Measurements from ENCODE around the gene RAD51D.

The RAD51D gene

GRCh38 chr17:35089586-35090296 lies 29.9 kb downstream of the RAD51D start:
- no peak for DNase-seq

GRCh38 chr17:35088881-35089585 lies 30.6 kb downstream of the RAD51D start:
- peak; percentile 94 for DNase-seq

- peak; percentile 60 for DNase-seq
Measured at GRCh38 chr17:35088356-35088880, 31.2 kb downstream of the RAD51D start.

- DNase-seq: no peak
Measured at GRCh38 chr17:35087731-35088355, 31.8 kb downstream of the RAD51D start.

GRCh38 chr17:35086931-35087573 lies 32.6 kb downstream of the RAD51D start:
- DNase-seq: no peak

GRCh38 chr17:35086164-35086563 lies 33.5 kb downstream of the RAD51D start:
- DNase-seq: no peak

GRCh38 chr17:35084987-35085386 lies 34.7 kb downstream of the RAD51D start:
- DNase-seq: no peak

- DNase-seq: no peak
Measured at GRCh38 chr17:35083071-35083470, 36.6 kb downstream of the RAD51D start.

GRCh38 chr17:35082073-35082657 lies 37.5 kb downstream of the RAD51D start:
- DNase-seq: no peak

GRCh38 chr17:35081638-35082037 lies 38.0 kb downstream of the RAD51D start:
- DNase-seq: no peak

GRCh38 chr17:35080536-35080935 lies 39.1 kb downstream of the RAD51D start:
- DNase-seq: peak; percentile 23

- DNase-seq: no peak
Measured at GRCh38 chr17:35079547-35080423, 39.9 kb downstream of the RAD51D start.

GRCh38 chr17:35076874-35077273 lies 42.8 kb downstream of the RAD51D start:
- DNase-seq: no peak

GRCh38 chr17:35074711-35075707 lies 44.7 kb downstream of the RAD51D start:
- no peak for DNase-seq

- no peak for DNase-seq
Measured at GRCh38 chr17:35073991-35074627, 45.6 kb downstream of the RAD51D start.

- DNase-seq: no peak
Measured at GRCh38 chr17:35073183-35073790, 46.4 kb downstream of the RAD51D start.

GRCh38 chr17:35069311-35069710 lies 50.3 kb downstream of the RAD51D start:
- DNase-seq: no peak

GRCh38 chr17:35068249-35068648 lies 51.4 kb downstream of the RAD51D start:
- no peak for DNase-seq

GRCh38 chr17:35065880-35066279 lies 53.8 kb downstream of the RAD51D start:
- no peak for DNase-seq
